CD4-positive, CD25-positive, alpha-beta regulatory T cell (primary cell): Measurements from ENCODE around the gene RPS6KA4. TPM values are rescaled to one million over a fixed set of nuclear protein-coding genes. Genes with fewer than 3 reads are reported as not detected.

Experiments
- ATAC-seq, 2 donors: fragments of 150-1000 bp; cut with Tn5 transposase; one replicate each; pipeline ENCODE4 v1.10.0; 2021; ENCODE audit warnings: low read depth in 2 of 2, moderate number of reproducible peaks in 2 of 2, moderate library complexity in 1 of 2
- DNase-seq, 3 donors: peaks; one replicate each; pipeline versions ENCODE4 v3.0.0 to v3.0.0-alpha.2; 2012 to 2022; ENCODE audit warnings: mixed read lengths in 1 of 3
- H3K27ac ChIP-seq: one replicate; pipeline ENCODE4 v1.7.0; 2013; ENCODE audit warnings: mild to moderate bottlenecking, low read length; ENCODE audit not compliant: insufficient read depth, poor library complexity, severe bottlenecking
- H3K27me3 ChIP-seq: one replicate; pipeline ENCODE4 v1.7.0; 2013; ENCODE audit warnings: low read length; ENCODE audit not compliant: control insufficient read depth, insufficient read depth
- H3K36me3 ChIP-seq: one replicate; pipeline ENCODE4 v1.7.0; 2013; ENCODE audit warnings: mild to moderate bottlenecking, low read length, moderate library complexity; ENCODE audit not compliant: control insufficient read depth, insufficient read depth
- H3K4me1 ChIP-seq: 2 replicates; pipeline ENCODE4 v1.7.0; 2013; ENCODE audit warnings: mild to moderate bottlenecking, low read length; ENCODE audit not compliant: insufficient read depth, control insufficient read depth, poor library complexity, severe bottlenecking
- H3K4me3 ChIP-seq: one replicate; pipeline ENCODE4 v1.7.0; 2013; ENCODE audit warnings: low read depth, mild to moderate bottlenecking, low read length, moderate library complexity
- H3K9me3 ChIP-seq, 2 experiments: 1 replicate in 1 of 2; 2 replicates in 1 of 2; pipeline ENCODE4 v1.7.0; 2013; ENCODE audit warnings: low read length in 2 of 2, mild to moderate bottlenecking in 1 of 2, moderate library complexity in 1 of 2; ENCODE audit not compliant: control insufficient read depth in 2 of 2
- H3K27ac Mint-ChIP-seq, 3 donors: one replicate each; pipeline ENCODE4 v1.8.0; 2020 to 2022; ENCODE audit warnings: mild to moderate bottlenecking in 3 of 3, mixed read lengths in 3 of 3, moderate library complexity in 2 of 3
- H3K27me3 Mint-ChIP-seq: one replicate; pipeline ENCODE4 v1.8.0; 2022; ENCODE audit warnings: mild to moderate bottlenecking, mixed read lengths
- H3K36me3 Mint-ChIP-seq: one replicate; pipeline ENCODE4 v1.8.0; 2020; ENCODE audit warnings: mixed read lengths
- H3K4me1 Mint-ChIP-seq, 4 donors: one replicate each; pipeline ENCODE4 v1.8.0; 2020 to 2022; ENCODE audit warnings: mixed read lengths in 4 of 4, mild to moderate bottlenecking in 1 of 4
- H3K4me3 Mint-ChIP-seq, 4 donors: one replicate each; pipeline ENCODE4 v1.8.0; 2020 to 2022; ENCODE audit warnings: mild to moderate bottlenecking in 4 of 4, mixed read lengths in 4 of 4, moderate library complexity in 3 of 4
- H3K9me3 Mint-ChIP-seq, 7 donors: one replicate each; pipeline ENCODE4 v1.8.0; 2020 to 2022; ENCODE audit warnings: mixed read lengths in 7 of 7, mild to moderate bottlenecking in 3 of 7, moderate library complexity in 2 of 7
- polyA plus RNA-seq, 4 donors: library from polyadenylated mRNA; unstranded; fragments of 300-500 nt; fragmentation: Illumina TruSeq; gene quantifications; one replicate each; pipeline ENCODE4 v1.2.3, GENCODE V29; 2021
- total RNA-seq: library from RNA; stranded (reverse); gene quantifications from one replicate; pipeline ENCODE4 v1.2.3, GENCODE V29; 2022

Gene RPS6KA4
- total and polyA plus RNA-seq, 5 donors from 2014 or later = 6.3 to 32.7 (median 12.4) TPM

DNA sequence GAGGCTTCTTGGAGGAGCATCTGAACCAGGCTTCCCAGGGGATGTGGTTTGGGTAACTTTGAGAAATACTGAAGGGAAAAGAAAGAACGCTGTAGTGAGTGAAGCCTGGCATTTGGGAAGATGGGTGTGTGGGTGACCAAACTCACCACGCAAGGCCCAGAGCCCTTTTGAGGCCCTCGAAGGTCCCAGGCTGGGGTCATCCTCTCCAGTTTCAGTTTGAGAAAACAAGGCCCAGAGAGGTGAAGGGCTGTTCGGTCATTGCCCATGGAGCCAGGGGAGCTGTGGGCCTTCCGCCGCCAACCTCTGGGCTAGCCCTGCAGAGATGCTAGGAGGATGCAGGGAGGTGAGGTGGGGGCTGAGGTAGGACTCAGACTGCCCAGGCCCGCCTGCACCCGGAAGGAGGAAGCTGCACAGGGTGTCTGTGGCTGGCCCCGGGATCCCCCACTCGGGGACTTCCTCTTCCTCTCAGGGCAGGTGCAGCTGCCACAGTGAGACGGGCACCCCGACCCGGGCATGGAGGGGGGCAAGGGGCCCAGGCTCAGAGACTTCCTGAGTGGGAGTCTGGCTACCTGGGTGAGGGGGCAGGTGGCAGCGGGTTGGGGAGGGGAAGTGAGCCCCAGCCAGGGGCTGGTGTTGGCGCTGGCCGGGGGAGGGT, 19.1 kb upstream of the RPS6KA4 start, which contains the start of gene CCDC88B:
TSS of gene CCDC88B (plus strand) at position 451 of the 655 bp plus-strand sequence. CDS start at position 514, 63 bp downstream.
- Mint-ChIP-seq H3K4me1 (peaks cover 0 to 52% (median 25%) of the 10 kb centered on the region in 4 donors), H3K27ac (peak within 1 kb of the TSS; percentile 95 to 97 (median 96)), H3K27me3 (no peaks in the 10 kb centered on the region), H3K4me3 (peak within 1 kb of the TSS; percentile 80 to 95 (median 88)), H3K36me3 (peaks cover 4% of the 10 kb centered on the region), H3K9me3 (no peaks in the 10 kb centered on the region)
- peak; percentile 82 to 93 (median 89) for DNase-seq
- peak; percentile 91 to 94 for ATAC-seq
- H3K27ac ChIP-seq = peak within 1 kb of the TSS; percentile 92
- H3K4me3 ChIP-seq = peak within 1 kb of the TSS; percentile 68
- H3K4me1 ChIP-seq = peaks cover 36% of the 10 kb centered on the region
- peaks cover 15% of the 10 kb centered on the region for H3K36me3 ChIP-seq
- no peaks in the 10 kb centered on the region for H3K27me3 ChIP-seq
- H3K9me3 ChIP-seq = no peaks in the 10 kb centered on the region

DNA sequence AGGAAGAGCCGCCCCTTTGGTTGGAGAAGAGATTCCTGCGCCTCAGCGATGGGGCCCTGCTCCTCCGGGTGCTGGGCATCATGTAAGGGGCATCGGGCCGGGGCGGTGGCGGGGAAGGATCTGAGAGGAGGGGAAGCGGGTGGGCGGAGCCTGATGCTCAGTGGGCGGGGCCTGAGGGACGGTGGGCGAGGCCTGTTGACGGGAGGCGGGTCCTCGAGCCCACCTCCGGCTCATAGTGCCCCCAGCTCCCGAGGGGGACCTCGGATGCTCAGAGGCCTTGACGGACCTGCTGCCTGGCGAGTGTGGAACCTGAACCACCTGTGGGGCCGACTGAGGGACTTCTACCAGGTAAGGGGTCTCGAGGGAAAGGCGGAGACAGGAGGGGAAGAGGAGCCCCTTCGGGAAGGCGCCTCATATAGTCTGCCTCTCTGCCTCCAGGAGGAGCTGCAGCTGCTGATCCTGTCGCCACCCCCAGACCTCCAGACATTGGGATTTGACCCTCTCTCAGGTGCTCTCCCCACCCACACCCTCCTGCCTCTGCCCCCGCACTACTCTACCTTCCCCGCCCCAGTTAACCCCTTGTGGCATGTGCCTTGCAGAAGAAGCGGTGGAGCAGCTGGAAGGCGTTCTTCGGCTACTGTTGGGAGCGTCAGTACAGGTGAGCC, 18.2 kb upstream of the RPS6KA4 start:
- H3K27ac ChIP-seq = peak overlapping the region; percentile 92
- no peaks in the 10 kb centered on the region for H3K27me3 ChIP-seq
- H3K27ac Mint-ChIP-seq = peak overlapping the region; percentile 79 to 97 (median 95)
- peak overlapping the region; percentile 80 to 95 (median 88) for H3K4me3 Mint-ChIP-seq
- no peaks in the 10 kb centered on the region for H3K9me3 ChIP-seq
- H3K4me3 ChIP-seq = no peak overlapping the region
- peaks cover 15% of the 10 kb centered on the region for H3K36me3 ChIP-seq
- peaks cover 11% of the 10 kb centered on the region for H3K36me3 Mint-ChIP-seq
- H3K9me3 Mint-ChIP-seq = no peaks in the 10 kb centered on the region
- peaks cover 36% of the 10 kb centered on the region for H3K4me1 ChIP-seq
- H3K27me3 Mint-ChIP-seq = no peaks in the 10 kb centered on the region
- H3K4me1 Mint-ChIP-seq = peaks cover 0 to 57% (median 25%) of the 10 kb centered on the region in 4 donors
- DNase-seq (peak; percentile 63 to 71 (median 67)), ATAC-seq (peak; percentile 14 to 17)

DNA sequence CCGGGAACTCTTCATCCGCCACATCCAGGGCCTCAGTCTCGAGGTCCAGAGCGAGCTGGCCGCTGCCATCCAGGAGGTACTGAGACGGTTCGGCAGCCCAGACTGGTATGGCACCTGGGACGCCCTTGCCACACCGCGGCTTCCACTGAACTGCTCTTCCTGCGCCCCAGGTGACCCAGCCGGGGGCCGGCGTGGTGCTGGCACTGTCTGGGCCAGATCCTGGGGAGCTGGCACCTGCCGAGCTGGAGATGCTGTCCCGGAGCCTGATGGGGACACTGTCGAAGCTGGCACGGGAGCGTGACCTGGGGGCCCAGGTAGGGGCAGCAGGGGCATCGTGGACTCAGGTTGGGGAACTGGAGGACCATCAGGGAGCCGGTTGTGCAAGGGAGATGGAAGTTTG, 17.5 kb upstream of the RPS6KA4 start:
- Mint-ChIP-seq H3K36me3 (peaks cover 13% of the 10 kb centered on the region), H3K4me1 (peaks cover 0 to 57% (median 26%) of the 10 kb centered on the region in 4 donors), H3K27ac (peak overlapping the region in 1 of 3 donors; percentile 95), H3K4me3 (peak overlapping the region; percentile 61 to 89 (median 79)), H3K9me3 (no peaks in the 10 kb centered on the region), H3K27me3 (no peaks in the 10 kb centered on the region)
- ATAC-seq (no peak), DNase-seq (no peak)
- Histone ChIP-seq H3K27ac (peak overlapping the region; percentile 92), H3K4me1 (peaks cover 36% of the 10 kb centered on the region), H3K27me3 (no peaks in the 10 kb centered on the region), H3K9me3 (no peaks in the 10 kb centered on the region), H3K36me3 (peaks cover 15% of the 10 kb centered on the region), H3K4me3 (no peak overlapping the region)

DNA sequence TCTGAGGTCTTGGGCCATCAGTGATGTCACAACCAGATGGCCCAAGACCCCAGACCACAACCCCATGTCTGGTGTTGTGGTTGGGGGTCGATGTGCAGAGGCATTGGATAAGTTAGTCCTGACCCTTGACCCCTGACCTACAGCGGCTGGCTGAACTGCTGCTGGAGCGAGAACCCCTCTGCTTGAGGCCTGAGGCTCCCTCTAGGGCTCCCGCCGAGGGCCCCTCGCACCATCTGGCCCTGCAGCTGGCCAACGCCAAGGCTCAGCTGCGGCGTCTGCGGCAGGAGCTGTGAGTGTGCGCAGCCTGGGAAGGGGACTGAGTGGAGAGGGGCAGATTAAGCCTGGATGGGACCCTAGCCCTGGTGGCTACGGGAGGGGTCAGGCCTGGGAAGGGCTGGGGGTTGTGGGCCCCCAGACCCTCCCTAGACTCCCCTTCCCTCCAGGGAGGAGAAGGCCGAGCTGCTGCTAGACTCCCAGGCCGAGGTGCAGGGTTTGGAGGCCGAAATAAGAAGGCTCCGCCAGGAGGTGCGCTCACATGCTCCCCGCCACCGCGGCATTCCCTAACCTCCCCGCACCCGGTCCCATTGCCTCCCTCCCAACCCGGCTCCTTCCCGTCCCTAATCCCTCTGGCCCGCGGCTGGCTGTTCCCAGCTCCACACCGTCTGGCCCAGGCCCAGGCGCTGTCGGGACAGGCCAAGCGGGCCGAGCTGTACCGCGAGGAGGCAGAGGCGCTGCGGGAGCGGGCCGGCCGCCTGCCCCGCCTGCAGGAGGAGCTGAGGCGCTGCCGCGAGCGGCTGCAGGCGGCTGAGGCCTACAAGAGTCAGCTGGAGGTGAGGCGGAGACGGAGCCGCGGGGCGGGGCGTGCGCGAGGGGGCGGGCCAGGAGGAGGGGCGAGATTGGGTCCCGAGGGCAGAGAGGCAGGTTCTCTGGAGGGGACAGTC, 16.8 kb upstream of the RPS6KA4 start:
- peaks cover 0 to 57% (median 26%) of the 10 kb centered on the region in 4 donors for H3K4me1 Mint-ChIP-seq
- H3K36me3 Mint-ChIP-seq = peaks cover 13% of the 10 kb centered on the region
- peaks cover 15% of the 10 kb centered on the region for H3K36me3 ChIP-seq
- ATAC-seq (peak; percentile 60 to 68), DNase-seq (peak; percentile 83 to 91 (median 87))
- H3K9me3 Mint-ChIP-seq = no peaks in the 10 kb centered on the region
- peak overlapping the region; percentile 44 to 80 (median 61) for H3K4me3 Mint-ChIP-seq
- peak overlapping the region in 1 of 3 donors; percentile 20 for H3K27ac Mint-ChIP-seq
- H3K27ac ChIP-seq = peak overlapping the region; percentile 23
- no peaks in the 10 kb centered on the region for H3K27me3 ChIP-seq
- peaks cover 36% of the 10 kb centered on the region for H3K4me1 ChIP-seq
- no peaks in the 10 kb centered on the region for H3K9me3 ChIP-seq
- no peaks in the 10 kb centered on the region for H3K27me3 Mint-ChIP-seq
- no peak overlapping the region for H3K4me3 ChIP-seq

DNA sequence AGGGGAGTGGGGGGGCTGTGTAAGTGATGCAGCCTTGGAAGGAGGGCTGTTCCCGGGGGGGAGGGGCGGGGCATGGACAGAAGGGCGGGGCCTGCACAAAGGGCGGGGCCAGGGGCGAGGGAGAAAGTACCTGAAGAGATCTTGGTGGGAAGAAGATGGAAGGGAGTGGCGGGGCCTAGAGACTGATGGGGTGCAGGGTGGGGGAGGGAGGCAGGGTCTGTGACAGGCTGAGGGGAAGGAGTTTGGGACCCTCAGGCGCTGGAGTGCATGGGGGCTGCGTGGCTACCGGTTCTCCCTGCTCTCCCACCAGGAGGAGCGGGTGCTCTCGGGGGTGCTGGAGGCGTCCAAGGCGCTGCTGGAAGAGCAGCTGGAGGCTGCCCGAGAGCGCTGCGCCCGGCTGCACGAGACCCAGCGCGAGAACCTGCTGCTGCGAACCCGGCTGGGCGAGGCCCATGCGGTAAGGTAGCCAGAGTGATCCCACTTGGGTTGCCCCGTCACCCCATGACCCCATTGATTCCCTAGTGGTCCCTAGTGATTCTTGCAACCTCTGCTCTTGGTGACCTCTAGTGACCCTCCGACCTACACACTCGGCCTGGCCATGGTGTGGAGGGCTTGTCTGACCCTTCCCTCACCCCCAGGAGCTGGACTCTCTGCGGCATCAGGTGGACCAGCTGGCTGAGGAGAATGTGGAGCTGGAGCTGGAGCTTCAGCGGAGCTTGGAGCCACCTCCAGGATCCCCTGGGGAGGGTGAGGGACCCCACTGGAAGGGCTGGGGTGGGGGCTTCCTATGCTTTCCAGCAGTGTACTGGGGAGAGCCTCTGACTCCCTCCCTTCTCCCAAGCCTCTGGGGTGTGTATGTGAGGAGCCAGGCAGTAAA, 15.9 kb upstream of the RPS6KA4 start:
- Mint-ChIP-seq H3K27me3 (no peaks in the 10 kb centered on the region), H3K27ac (no peak overlapping the region), H3K4me3 (peak overlapping the region in 3 of 4 donors; percentile 7 to 54 (median 44)), H3K36me3 (peaks cover 9% of the 10 kb centered on the region), H3K9me3 (no peaks in the 10 kb centered on the region), H3K4me1 (peaks cover 0 to 50% (median 21%) of the 10 kb centered on the region in 4 donors)
- H3K9me3 ChIP-seq = no peaks in the 10 kb centered on the region
- H3K4me1 ChIP-seq = peaks cover 36% of the 10 kb centered on the region
- DNase-seq (no peak), ATAC-seq (no peak)
- H3K4me3 ChIP-seq = no peak overlapping the region
- peak overlapping the region; percentile 23 for H3K27ac ChIP-seq
- H3K27me3 ChIP-seq = no peaks in the 10 kb centered on the region
- H3K36me3 ChIP-seq = peaks cover 18% of the 10 kb centered on the region

DNA sequence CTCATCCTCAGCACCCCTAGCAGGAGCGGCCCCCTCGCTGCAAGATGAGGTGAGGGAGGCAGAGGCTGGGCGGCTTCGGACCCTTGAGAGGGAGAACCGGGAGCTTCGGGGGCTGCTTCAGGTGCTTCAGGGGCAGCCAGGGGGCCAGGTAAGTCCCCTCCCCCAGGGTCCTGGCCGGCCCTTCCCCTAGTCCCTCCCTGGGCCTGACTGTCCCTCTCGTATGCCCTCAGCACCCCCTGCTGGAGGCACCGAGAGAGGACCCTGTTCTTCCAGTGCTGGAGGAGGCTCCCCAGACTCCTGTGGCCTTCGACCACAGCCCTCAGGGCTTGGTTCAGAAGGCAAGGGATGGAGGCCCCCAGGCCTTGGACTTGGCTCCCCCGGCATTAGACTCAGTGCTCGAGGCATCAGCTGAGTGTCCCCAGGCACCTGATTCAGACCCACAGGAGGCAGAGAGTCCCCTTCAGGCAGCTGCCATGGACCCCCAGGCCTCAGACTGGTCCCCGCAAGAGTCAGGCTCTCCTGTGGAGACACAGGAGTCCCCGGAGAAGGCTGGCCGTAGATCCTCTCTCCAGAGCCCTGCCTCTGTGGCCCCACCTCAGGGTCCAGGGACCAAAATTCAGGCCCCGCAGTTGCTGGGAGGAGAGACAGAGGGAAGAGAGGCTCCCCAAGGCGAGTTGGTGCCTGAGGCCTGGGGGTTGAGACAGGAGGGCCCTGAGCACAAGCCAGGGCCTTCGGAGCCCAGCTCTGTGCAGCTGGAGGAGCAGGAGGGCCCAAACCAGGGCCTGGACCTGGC, 15.0 kb upstream of the RPS6KA4 start:
- no peak for ATAC-seq
- Mint-ChIP-seq H3K27ac (no peak overlapping the region), H3K27me3 (no peaks in the 10 kb centered on the region), H3K4me3 (no peak overlapping the region), H3K9me3 (no peaks in the 10 kb centered on the region), H3K36me3 (peaks cover 9% of the 10 kb centered on the region), H3K4me1 (peaks cover 0 to 42% (median 17%) of the 10 kb centered on the region in 4 donors)
- Histone ChIP-seq H3K27ac (no peak overlapping the region), H3K36me3 (peaks cover 15% of the 10 kb centered on the region), H3K4me3 (no peak overlapping the region), H3K4me1 (peaks cover 36% of the 10 kb centered on the region), H3K27me3 (no peaks in the 10 kb centered on the region), H3K9me3 (no peaks in the 10 kb centered on the region)
- peak in 1 of 3 donors; percentile 30 for DNase-seq
